Measurements from ENCODE around the gene EMC6.

EMC6 gene

DNA sequence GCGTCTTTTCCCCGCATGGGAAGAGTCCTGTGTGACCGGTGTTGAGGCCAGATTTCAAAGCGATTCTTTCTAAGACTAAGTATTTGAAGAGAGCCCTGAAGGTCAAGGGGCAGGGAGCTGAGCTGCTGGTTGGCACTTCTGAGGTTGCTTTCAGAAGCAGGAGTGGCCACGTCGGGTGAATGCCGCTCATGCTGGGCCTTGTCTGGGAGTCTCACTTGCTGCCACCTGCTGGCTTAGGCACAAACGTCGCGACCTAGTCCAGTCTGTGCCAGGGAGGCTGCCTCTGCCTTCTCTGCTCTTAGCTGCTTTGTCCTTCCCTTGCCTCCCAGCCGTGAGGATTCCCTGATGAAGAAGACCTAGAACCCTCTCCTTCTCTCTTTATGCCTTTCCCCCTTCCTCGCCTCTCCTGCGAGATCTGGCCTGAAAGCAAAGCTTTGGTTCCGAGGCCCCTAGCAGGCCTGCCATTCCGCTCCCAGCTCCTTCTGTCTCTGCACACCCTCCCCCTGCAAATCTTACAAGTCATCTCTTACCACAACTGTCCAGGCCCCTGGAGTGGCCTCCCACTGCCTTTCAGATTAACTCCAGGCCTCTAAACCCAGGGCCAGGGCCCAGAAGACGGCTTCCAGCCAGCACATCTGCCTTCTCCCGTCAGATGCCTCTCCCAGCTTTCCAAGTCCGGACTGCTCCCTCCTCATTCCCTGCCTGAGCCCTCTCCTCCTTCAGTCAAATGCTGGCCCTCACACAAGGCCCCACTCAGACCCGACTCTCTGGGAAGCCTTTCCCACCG lies 20.6 kb upstream of the EMC6 start:
- ChIA-PET CTCF (interaction anchor here (0.7 to 5.1 kb wide), 13 partner anchors 9 to 1266 kb away, joined by 3 to 40 read pairs (median 4); partner anchors contain the start of genes CTNS and SHPK), POLR2A (interaction anchor here (0.7 kb wide), 1 partner anchor 12 kb away, joined by 3 read pairs; the partner anchor contains the start of genes CTNS and SHPK)
- no peak for DNase-seq (ENCODE audit: low read depth, low spot score)
- no peak overlapping the region for H3K4me3 ChIP-seq (ENCODE audit: low read depth, low read length)
- TF ChIP-seq, protein P1, sequence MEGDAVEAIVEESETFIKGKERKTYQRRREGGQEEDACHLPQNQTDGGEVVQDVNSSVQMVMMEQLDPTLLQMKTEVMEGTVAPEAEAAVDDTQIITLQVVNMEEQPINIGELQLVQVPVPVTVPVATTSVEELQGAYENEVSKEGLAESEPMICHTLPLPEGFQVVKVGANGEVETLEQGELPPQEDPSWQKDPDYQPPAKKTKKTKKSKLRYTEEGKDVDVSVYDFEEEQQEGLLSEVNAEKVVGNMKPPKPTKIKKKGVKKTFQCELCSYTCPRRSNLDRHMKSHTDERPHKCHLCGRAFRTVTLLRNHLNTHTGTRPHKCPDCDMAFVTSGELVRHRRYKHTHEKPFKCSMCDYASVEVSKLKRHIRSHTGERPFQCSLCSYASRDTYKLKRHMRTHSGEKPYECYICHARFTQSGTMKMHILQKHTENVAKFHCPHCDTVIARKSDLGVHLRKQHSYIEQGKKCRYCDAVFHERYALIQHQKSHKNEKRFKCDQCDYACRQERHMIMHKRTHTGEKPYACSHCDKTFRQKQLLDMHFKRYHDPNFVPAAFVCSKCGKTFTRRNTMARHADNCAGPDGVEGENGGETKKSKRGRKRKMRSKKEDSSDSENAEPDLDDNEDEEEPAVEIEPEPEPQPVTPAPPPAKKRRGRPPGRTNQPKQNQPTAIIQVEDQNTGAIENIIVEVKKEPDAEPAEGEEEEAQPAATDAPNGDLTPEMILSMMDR (IDR thresholded peaks at IDR 0.05; ENCODE audit: insufficient read depth, low read length, missing control alignments), result peak; percentile 77

DNA sequence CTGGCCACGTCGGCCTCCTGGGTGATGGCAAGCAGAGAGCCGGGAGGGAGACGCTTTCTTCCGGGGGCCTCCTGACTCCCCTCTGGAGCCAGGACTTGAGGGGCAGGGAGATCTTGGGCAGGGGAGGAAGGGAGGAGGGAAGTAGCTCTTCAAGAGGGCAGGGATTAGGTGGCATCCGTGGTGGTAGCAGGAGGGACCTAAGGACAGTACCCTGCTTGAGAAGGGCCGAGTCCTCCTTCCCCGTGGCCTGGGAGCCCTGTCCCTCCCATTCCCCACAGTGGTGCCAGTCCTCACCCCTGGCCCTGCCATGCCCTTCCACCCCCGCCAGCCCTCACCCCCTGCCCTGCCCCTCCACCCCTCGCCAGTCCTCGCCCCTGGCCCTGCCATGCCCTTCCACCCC lies 12.8 kb upstream of the EMC6 start:
- H3K4me3 ChIP-seq (ENCODE audit: low read depth, low read length), result no peak overlapping the region
- CTCF ChIA-PET, result interaction anchor here (1.5 kb wide), 1 partner anchor 8 kb away, joined by 7 read pairs; no protein-coding TSS in a partner anchor
- TF ChIP-seq, protein P1 (IDR thresholded peaks at IDR 0.05; ENCODE audit: insufficient read depth, low read length, missing control alignments), result no peak
- POLR2A ChIA-PET, result interaction anchor here (1.2 to 3.2 kb wide), 2 partner anchors 11 to 20 kb away, joined by 3 to 13 read pairs; partner anchors contain the start of gene SHPK
- no peak for DNase-seq (ENCODE audit: low read depth, low spot score)

DNA sequence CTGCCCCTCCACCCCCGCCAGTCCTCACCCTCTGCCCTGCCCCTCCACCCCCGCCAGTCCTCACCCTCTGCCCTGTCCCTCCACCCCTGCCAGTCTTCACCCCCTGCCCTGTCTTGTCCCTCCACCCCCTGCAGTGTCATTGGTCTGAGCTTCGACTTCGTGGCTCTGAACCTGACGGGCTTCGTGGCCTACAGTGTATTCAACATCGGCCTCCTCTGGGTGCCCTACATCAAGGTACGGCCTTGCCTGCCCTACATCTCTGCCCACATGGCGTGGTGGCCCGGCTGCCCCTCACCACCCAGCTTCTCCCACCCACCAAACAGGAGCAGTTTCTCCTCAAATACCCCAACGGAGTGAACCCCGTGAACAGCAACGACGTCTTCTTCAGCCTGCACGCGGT lies 12.3 kb upstream of the EMC6 start:
- TF ChIP-seq, protein P1 (IDR thresholded peaks at IDR 0.05; ENCODE audit: insufficient read depth, low read length, missing control alignments), result no peak
- DNase-seq (ENCODE audit: low read depth, low spot score), result no peak
- ChIA-PET POLR2A (interaction anchor here (1.2 to 3.2 kb wide), 2 partner anchors 11 to 20 kb away, joined by 3 to 13 read pairs; partner anchors contain the start of gene SHPK), CTCF (interaction anchor here (1.5 kb wide), 1 partner anchor 9 kb away, joined by 7 read pairs; no protein-coding TSS in a partner anchor)
- H3K4me3 ChIP-seq (ENCODE audit: low read depth, low read length), result no peak overlapping the region

DNA sequence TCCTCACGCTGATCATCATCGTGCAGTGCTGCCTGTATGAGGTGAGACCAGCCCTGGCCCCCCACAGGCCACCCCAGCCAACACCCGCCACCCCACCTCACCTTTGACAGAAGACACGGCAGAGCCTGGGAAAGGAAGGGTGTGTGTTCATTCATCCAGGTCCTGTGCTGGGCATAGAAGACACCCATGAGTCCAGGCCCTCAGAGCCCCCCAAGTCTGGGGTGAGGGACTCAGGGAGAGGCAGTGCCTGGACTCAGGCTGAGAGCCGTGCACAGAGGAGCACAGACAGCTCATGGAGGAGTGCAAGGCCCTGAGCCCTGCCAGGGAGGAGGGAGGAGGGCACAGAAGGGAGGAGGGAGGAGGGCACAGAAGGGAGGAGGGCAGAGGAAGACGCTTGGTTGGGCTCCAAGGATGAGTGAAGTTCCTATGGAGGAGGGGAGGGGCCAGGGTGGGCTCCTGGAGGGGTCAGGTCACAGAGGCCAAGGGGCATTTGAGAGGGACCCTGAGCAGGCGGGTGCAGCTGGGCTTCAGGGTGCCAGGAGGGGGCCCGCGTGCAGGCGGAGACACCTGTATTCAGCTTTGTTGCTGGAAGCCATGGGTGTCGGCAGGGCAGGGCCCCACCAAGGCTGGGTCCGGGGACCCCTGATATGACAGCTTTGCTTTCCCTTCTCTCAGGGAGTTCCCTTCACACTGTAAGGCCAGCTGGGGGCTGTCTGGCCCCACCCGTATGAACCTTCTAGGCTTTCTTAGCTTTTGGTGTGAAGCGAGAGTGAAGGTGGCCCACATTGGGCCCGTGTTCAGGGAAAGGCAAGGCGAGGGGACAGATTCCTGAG lies 11.6 kb upstream of the EMC6 start:
- no peak for DNase-seq (ENCODE audit: low read depth, low spot score)
- CTCF ChIA-PET, result interaction anchor here (0.7 to 1.5 kb wide), 3 partner anchors 7 to 12 kb away, joined by 3 to 7 read pairs (median 6); no protein-coding TSS in a partner anchor
- TF ChIP-seq, protein P1 (IDR thresholded peaks at IDR 0.05; ENCODE audit: insufficient read depth, low read length, missing control alignments), result no peak
- H3K4me3 ChIP-seq (ENCODE audit: low read depth, low read length), result no peak overlapping the region
- POLR2A ChIA-PET, result interaction anchor here (1.2 to 3.2 kb wide), 2 partner anchors 10 to 21 kb away, joined by 3 to 13 read pairs; partner anchors contain the start of gene SHPK

DNA sequence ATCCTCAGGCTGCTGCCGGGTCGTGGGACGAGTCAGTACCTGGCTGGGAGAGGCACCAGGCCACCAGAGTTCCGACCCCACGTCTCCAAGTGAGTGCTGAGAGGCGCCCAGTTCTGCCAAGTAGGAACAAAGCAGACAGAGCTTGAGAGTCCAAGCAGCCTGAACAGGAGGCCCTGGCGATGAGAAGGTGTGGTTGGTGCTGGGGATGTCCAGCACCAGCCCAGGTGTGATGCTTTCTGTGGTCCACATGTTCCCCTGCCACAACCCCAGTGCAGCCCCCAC lies 11.1 kb upstream of the EMC6 start:
- no peak for DNase-seq (ENCODE audit: low read depth, low spot score)
- ChIA-PET CTCF (interaction anchor here (0.7 to 1.6 kb wide), 3 partner anchors 8 to 13 kb away, joined by 3 to 6 read pairs (median 4); no protein-coding TSS in a partner anchor), POLR2A (interaction anchor here (3.2 kb wide), 1 partner anchor 10 kb away, joined by 13 read pairs; no protein-coding TSS in a partner anchor)
- TF ChIP-seq, protein P1 (IDR thresholded peaks at IDR 0.05; ENCODE audit: insufficient read depth, low read length, missing control alignments), result no peak
- no peak overlapping the region for H3K4me3 ChIP-seq (ENCODE audit: low read depth, low read length)

All from AG04449 (cell line).